Measurements from ENCODE around the gene GAP43. TPM values are rescaled to one million over a fixed set of nuclear protein-coding genes. Genes with fewer than 3 reads are reported as not detected.

Gene GAP43
- total RNA-seq, 1 donor from 2014 or later, result not detected

GRCh38 chr3:115602194-115602593 is 21.1 kb upstream of the GAP43 start:
- Histone ChIP-seq H3K27me3 (ENCODE audit: control insufficient read depth, insufficient read depth, low read length) (no peaks in the 10 kb centered on the region), H3K4me3 (ENCODE audit: low read depth, low read length) (no peak overlapping the region), H3K36me3 (ENCODE audit: control insufficient read depth, insufficient read depth, low read length) (no peaks in the 10 kb centered on the region)
- TF ChIP-seq, protein P1, sequence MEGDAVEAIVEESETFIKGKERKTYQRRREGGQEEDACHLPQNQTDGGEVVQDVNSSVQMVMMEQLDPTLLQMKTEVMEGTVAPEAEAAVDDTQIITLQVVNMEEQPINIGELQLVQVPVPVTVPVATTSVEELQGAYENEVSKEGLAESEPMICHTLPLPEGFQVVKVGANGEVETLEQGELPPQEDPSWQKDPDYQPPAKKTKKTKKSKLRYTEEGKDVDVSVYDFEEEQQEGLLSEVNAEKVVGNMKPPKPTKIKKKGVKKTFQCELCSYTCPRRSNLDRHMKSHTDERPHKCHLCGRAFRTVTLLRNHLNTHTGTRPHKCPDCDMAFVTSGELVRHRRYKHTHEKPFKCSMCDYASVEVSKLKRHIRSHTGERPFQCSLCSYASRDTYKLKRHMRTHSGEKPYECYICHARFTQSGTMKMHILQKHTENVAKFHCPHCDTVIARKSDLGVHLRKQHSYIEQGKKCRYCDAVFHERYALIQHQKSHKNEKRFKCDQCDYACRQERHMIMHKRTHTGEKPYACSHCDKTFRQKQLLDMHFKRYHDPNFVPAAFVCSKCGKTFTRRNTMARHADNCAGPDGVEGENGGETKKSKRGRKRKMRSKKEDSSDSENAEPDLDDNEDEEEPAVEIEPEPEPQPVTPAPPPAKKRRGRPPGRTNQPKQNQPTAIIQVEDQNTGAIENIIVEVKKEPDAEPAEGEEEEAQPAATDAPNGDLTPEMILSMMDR (IDR thresholded peaks at IDR 0.05; ENCODE audit: insufficient read depth, low read length, severe bottlenecking), result no peak
- FAIRE-seq (no peak), DNase-seq (ENCODE audit: low read depth) (no peak)

- DNase-seq (ENCODE audit: low read depth) (no peak), FAIRE-seq (no peak)
- TF ChIP-seq, protein P1 (IDR thresholded peaks at IDR 0.05; ENCODE audit: insufficient read depth, low read length, severe bottlenecking), result no peak
- Histone ChIP-seq H3K36me3 (ENCODE audit: control insufficient read depth, insufficient read depth, low read length) (no peaks in the 10 kb centered on the region), H3K4me3 (ENCODE audit: low read depth, low read length) (no peak overlapping the region), H3K27me3 (ENCODE audit: control insufficient read depth, insufficient read depth, low read length) (no peaks in the 10 kb centered on the region)
Observed at GRCh38 chr3:115611630-115612029, 11.7 kb upstream of the GAP43 start.

DNA sequence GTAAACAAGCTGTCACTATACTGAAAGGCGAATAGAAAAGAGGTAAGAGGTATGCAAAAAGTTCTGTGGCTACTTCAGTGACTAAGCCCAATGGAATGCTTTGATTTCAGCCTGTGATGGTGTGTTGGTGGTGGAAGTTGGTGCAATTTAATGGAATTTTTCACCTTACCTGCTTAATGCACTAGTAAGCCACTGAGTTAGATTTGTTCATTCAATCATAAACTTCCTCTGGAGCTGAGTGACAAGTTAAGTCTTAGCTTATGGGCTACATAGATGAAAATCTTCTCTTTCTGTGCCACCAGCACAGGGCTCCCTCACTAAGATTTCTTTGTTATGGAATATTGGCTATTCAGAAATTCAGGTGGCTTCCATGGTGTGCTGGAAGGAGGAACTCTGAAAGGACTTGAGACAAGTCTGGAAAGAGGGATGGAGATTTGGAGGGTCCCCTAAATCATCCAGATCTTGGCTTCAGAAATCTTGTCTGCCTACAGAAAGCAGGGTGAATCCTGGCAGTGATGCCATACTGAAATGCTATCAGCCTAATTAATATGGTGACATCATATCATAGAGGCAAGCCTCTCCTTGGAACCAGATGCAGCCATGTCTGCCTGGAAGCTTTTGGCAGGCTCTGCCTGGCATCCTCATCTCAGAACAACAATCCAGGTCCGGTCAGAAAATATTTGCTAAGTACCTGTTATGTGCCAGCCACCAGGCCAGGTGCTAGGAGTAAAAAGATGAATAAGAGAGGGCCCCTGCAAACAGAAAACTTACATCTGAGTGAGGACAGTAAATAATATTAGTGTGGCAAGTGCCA is 8.1 kb upstream of the GAP43 start:
- FAIRE-seq (no peak), DNase-seq (ENCODE audit: low read depth) (peak; percentile 61)
- no peaks in the 10 kb centered on the region for H3K36me3 ChIP-seq (ENCODE audit: control insufficient read depth, insufficient read depth, low read length)
- TF ChIP-seq, protein P1 (IDR thresholded peaks at IDR 0.05; ENCODE audit: insufficient read depth, low read length, severe bottlenecking), result no peak
- H3K4me3 ChIP-seq (ENCODE audit: low read depth, low read length), result no peak overlapping the region
- H3K27me3 ChIP-seq (ENCODE audit: control insufficient read depth, insufficient read depth, low read length), result no peaks in the 10 kb centered on the region

- TF ChIP-seq, protein P1 (IDR thresholded peaks at IDR 0.05; ENCODE audit: insufficient read depth, low read length, severe bottlenecking), result no peak
- no peaks in the 10 kb centered on the region for H3K27me3 ChIP-seq (ENCODE audit: control insufficient read depth, insufficient read depth, low read length)
- no peaks in the 10 kb centered on the region for H3K36me3 ChIP-seq (ENCODE audit: control insufficient read depth, insufficient read depth, low read length)
- no peak overlapping the region for H3K4me3 ChIP-seq (ENCODE audit: low read depth, low read length)
- DNase-seq (ENCODE audit: low read depth), result no peak
- no peak for FAIRE-seq
Observed at GRCh38 chr3:115616461-115616860, 6.8 kb upstream of the GAP43 start.

DNA sequence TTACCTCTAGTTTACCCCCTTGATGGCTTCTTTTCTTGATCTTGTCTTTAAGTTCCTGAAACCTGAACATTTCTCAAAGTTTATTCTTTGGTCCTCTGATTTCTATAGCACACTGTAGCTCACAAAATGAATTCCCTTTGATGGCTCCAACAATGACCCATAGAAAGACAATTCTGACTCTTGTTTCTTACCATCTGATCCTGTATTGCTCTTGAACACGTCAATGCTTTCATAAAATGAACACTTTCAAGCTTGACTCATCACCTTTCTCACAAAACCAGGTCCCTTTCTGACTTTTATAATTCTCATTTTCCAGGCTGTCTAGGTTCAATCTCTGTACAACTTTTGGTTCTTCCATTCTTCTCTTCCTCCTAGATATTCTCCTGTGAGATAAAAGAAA is 5.7 kb upstream of the GAP43 start:
- no peak for DNase-seq (ENCODE audit: low read depth)
- FAIRE-seq, result no peak
- H3K36me3 ChIP-seq (ENCODE audit: control insufficient read depth, insufficient read depth, low read length), result no peaks in the 10 kb centered on the region
- H3K4me3 ChIP-seq (ENCODE audit: low read depth, low read length), result no peak overlapping the region
- TF ChIP-seq, protein P1 (IDR thresholded peaks at IDR 0.05; ENCODE audit: insufficient read depth, low read length, severe bottlenecking), result no peak
- H3K27me3 ChIP-seq (ENCODE audit: control insufficient read depth, insufficient read depth, low read length), result no peaks in the 10 kb centered on the region

Measured in bronchial epithelial cell (primary cell).